HG03442 (cell line): ENCODE data around the gene MYO1A.
A peak's percentile ranks its signal among the peaks of the same experiment; 100 is the strongest.
"Not testable (repeated sequence)": the region's sequence is repeated elsewhere in the genome, so short reads cannot be mapped to it uniquely, and the experiment has no call there.

Experiments
- ATAC-seq: cut with Tn5 transposase; IDR thresholded peaks from one replicate; pipeline ENCODE4 v1.9.1; 2021; ENCODE audit warnings: mild to moderate bottlenecking, moderate library complexity; ENCODE audit not compliant: unreplicated experiment

MYO1A gene

DNA sequence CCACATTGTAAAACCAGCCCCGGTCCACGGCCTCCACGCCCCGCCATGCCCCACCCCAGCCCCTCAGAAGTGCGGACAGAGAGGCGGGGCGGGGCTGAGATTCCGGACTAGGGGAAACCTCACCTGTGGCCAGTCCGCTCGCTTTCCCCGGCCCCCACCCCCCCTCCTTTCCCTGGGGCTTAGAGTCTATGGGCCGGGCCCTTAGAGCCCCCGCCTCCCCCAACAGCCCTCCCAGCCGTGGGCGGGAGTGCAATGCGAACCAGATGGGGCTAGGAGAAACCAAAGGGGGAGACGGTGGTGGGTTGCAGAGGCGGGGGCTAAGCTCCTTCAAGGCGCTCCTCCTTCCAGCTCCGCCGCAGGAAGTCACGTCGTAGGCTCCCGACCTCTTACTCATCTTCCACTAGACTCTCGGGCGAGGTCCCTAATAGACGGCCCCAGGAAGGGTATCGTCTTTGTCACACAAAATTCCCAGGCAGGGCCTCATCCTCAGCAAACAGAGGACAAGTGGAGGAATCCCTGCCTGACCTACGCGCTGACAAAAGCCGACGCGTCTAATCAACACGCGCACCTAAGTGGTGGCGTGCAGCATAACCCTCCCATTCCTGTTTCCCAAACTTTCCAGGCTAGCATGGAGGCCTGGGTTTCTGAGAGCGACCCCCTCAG is 37.9 kb upstream of the MYO1A start:
- peak; percentile 31 for ATAC-seq

- peak; percentile 36 for ATAC-seq
These were observed 37.2 kb upstream of the MYO1A start for GRCh38 chr12:57087010-57087690.

DNA sequence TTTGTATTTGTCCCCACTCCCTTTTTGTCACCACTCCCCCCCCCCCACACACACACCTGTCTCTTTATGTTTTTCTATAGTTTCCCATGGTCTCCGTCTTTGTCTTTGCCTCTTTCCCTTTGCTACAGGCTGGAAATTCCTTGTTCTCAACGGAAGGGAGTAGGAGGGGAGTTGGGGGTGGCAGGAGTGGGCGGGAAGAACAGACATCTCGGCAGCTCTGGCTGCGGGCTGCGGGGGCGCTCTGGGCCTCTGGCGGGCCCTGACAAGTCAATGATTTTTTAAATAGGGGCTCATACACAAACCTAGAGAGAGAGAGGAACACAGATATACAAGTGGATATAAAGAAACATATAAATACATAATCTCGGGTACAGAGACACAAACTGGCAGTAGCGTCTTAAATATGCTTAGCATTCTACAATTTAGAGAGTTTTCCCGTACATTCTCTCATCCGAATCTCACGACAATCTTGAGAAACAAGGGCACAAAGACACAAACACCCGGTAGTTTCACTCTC is 36.6 kb upstream of the MYO1A start:
- no peak for ATAC-seq

GRCh38 chr12:57085999-57086492 is 36.1 kb upstream of the MYO1A start:
- no peak for ATAC-seq

- ATAC-seq = no peak
These were observed 30.9 kb upstream of the MYO1A start for GRCh38 chr12:57080855-57081254.

DNA sequence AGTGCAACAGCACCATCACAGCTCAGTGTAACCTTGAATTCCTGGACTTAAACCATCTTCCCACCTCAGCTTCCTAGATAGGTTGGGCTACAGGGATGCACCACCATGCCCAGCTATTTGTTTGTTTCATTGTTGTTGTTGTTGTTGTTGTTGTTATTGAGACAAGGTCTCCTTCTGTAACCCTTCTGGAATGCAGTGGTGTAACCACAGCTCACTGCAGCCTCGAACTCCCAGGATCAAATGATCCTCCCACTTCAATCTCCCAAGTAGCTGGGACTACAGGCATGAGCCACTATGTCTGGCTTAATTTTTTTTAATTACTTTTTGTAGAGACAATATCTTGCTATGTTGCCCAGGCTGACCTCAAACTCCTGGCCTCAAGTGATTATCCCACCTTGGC is 29.9 kb upstream of the MYO1A start:
- ATAC-seq = no peak

DNA sequence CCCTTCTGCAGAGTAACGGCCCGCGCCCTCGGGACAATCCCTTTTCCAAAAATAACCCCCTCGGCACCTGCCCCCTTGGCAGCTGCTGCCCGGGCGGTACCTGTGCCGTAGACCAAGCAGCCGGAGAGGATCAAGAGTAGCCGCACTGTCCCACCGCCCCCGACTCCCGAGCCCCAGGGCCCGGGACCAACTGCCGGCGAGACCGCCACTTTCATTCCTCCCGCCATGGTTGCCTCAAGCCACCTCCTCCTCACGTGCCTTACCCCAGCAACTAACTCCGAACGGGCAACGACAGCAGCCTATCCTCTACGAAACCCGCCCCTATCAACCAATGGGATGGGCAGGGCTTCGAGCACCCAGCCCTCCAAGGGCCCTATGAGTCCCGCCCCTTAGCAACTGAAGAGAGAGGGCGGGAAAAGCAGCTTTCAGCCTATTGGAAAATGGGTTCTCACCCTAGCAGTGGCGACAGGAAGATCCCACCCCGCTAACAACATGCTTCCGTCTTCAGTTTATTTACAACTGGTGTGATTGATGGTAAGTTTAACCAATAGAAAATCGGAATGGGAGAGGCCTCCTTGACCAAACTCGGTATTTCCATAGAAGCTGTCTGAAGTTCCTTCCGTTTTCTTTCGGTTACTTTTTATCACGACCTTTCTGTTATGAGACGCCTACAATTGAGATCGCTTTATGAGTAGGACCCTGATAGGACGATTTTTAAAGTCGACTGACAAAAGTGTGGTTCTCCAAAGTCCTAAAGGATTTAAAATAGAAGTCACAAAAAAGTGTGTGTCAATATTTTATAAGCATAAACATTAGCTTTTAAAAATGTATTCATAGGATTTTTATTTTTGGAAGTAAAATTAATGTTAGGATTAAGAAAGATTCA is 28.8 kb upstream of the MYO1A start, which contains the start of gene NEMP1:
Gene NEMP1 (minus strand): TSS at position 273 of the 886 bp plus-strand sequence. CDS start 46 bp downstream, at position 227.
- peak; percentile 95 for ATAC-seq

DNA sequence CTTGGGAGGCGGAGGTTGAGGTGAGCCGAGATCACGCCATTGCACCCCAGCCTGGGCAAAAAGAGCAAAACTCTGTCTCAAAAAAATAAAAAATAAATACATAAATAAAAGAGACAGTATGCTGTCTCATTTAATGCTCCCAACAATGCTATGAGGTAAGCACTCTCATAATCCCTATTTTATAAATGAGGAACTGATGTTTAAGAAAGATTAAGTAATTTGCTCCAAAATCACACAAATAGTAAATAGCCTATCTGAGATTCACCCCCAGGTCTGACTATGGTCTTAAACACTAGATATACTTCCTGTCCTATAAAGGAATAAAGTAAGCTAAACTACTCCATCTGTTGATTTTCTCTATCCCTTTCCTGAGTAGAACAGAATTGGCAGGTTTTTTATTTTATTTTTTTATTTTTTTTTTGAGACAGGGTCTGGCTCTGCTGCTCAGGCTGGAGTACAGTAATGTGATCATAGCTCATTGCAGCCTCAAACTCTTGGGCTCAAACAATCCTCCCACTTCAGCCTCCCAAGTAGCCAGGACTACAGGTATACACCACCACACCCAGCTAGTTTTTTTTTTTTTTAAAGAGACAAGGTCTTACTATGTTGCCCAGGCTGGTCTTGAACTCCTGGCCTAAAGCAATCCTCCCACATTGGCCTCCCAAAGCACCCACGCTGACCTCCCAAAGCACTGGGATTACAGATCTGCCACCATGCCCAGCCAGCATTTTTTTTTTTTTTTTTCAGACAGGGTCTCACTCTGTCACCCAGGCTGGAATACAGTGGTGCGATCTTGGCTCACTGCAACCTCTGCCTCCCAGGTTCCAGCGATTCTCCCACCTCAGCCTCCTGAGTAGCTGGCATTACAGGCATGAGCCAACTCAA is 23.9 kb upstream of the MYO1A start:
- not testable (repeated sequence) for ATAC-seq

DNA sequence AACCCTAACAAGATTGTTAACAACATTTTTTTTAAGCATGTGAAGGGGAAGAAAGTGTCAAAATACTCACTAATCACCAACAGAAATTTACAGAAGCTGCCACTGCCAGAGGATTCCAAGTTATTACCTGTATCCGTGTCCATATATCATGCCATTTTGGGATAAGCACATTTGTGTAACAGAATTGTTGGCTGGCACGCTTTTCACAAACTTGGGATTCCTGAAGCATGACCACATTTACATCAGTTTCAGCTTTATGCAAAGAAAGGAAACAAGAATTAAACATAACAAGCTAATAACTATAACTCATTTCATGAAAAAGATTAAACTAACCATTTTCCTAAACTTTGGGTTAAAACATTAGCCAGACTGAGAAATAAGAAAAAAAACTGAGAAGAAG is 22.7 kb upstream of the MYO1A start:
- no peak for ATAC-seq

GRCh38 chr12:57069523-57069922 is 19.6 kb upstream of the MYO1A start:
- ATAC-seq = peak; percentile 81

DNA sequence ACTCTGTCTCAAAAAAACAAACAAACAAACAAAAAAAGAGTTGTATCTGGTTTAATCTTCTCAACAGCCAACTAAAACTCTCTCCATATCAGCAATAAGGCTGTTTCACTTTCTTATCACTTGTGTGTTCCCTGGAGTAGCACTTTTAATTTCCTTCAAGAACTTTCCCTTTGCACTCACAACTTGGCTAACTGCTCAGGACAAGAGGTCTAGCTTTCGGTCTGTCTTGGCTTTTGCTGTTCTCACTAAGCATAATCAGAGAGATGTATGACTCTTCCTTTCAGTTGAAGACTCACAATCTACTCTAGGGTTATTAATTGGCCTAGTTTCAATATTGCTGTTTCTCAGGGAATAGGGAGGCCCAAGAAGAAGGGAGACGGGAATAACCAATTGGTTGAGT is 16.3 kb upstream of the MYO1A start:
- ATAC-seq = no peak

- peak; percentile 78 for ATAC-seq
These were observed 14.2 kb upstream of the MYO1A start for GRCh38 chr12:57063991-57064685.

DNA sequence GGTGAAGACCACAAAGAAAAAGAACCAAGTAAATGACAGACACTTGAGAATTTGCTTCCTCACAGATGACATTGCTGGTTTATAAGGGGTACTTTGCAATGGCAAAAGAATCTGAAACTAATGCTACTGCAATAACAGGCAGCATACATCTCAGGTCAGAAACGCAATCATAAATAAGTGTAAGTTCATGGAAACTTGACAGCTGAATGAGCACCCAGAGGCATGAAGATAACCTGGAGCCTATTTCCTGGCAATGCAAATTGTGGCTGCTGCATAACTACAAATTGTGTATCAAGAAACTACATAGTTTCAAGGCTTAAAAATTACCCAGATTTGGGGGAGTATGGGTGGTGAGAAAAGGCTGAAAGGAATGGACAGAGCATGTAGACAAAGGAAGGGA is 8.5 kb upstream of the MYO1A start:
- ATAC-seq = no peak

GRCh38 chr12:57057067-57057751 is 7.3 kb upstream of the MYO1A start:
- ATAC-seq = no peak

- no peak for ATAC-seq
These were observed 5.9 kb upstream of the MYO1A start for GRCh38 chr12:57055824-57056223.

GRCh38 chr12:57053901-57054300 is 4.0 kb upstream of the MYO1A start:
- not testable (repeated sequence) for ATAC-seq

DNA sequence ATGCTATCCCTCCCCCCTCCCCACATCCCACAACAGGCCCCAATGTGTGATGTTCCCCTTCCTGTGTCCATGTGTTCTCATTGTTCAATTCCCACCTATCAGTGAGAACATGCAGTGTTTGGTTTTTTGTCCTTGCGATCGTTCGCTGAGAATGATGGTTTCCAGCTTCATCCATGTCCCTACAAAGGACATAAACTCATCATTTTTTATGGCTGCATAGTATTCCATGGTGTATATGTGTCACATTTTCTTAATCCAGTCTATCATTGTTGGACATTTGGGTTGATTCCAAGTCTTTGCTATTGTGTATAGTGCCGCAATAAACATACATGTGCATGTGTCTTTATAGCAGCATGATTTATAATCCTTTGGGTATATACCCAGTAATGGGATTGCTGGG is 3.2 kb upstream of the MYO1A start:
- not testable (repeated sequence) for ATAC-seq

DNA sequence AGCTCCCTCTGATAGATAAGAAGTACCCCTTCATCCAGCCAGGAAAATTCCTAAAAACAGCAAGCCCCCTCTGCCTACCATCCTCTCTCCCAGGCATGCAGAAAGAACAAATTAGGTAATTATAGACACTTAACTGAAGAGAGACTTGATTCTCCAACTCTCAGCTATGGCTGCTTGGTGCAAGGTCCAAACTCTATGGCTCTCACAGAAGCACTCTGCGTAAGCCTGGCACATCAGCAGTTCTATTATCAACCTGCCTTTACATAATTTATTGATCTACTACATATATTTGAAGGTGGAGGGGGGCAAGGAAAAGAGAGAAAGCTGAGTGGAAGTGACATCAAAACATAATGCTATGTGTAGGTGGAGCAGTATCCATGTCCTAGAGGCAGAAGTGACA is 1.1 kb upstream of the MYO1A start:
- no peak for ATAC-seq

DNA sequence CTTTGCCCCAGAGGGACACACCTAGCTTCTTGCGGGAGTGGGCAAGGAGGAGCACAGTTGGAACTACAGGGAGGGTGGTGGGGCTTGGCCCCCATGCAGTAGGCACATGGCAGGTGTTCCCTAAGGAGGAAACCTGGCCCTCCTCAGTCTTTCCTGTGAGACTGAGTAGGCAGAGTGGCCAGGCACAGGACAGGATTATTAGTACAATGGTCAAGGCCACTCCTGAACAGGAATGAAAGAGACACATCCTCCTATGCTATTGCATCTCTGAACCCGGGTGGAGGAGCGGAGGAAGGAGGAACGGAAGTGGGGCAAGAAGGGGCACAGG is 846 bp downstream of the MYO1A start:
- no peak for ATAC-seq
